Measurements from ENCODE around the gene RNF227.
A peak's percentile ranks its signal among the peaks of the same experiment; 100 is the strongest.

RNF227 gene

GRCh38 chr17:7889166-7889955, 26.7 kb downstream of the RNF227 start:
- peak; percentile 95 for FAIRE-seq

GRCh38 chr17:7888184-7888920, 27.7 kb downstream of the RNF227 start, which contains the start of gene CHD3:
TSS of gene CHD3 (plus strand) at chr17:7888789. CDS start at chr17:7889001, 212 bp downstream.
- FAIRE-seq: no peak
- no peak for DNase-seq (ENCODE audit: insufficient read length, low spot score)

More at GRCh38 chr17:7889166-7889955, 26.7 kb downstream of the RNF227 start:
- DNase-seq (ENCODE audit: insufficient read length, low spot score): peak; percentile 93

- DNase-seq (ENCODE audit: insufficient read length, low spot score): peak; percentile 92
- FAIRE-seq: peak; percentile 97
These were observed 28.5 kb downstream of the RNF227 start for GRCh38 chr17:7887482-7888183.

DNA sequence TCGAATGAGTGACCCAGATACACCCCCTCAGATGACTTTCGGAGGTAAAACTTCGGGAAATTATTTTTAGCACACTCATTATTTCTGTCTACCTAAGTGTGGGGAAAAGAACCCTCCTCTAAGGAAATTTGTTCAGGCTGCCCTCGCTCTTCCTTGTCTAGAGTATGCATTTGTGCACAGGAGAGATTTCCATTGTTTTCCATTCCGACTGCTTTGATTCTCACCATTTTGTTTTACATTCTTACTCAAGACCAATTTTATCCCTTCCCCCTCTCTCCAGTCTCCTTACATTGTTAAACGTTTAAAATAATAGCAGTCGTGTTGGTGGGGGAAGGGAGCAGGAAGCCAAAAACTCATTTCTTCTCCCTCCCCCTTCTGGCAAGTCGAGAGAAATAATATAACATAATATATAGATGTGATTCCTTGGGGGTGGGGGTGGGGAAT, 29.0 kb downstream of the RNF227 start:
- FAIRE-seq (no peak), DNase-seq (ENCODE audit: insufficient read length, low spot score) (peak; percentile 14)

- peak; percentile 18 for DNase-seq (ENCODE audit: insufficient read length, low spot score)
- no peak for FAIRE-seq
These were observed 29.7 kb downstream of the RNF227 start for GRCh38 chr17:7886227-7887037.

DNA sequence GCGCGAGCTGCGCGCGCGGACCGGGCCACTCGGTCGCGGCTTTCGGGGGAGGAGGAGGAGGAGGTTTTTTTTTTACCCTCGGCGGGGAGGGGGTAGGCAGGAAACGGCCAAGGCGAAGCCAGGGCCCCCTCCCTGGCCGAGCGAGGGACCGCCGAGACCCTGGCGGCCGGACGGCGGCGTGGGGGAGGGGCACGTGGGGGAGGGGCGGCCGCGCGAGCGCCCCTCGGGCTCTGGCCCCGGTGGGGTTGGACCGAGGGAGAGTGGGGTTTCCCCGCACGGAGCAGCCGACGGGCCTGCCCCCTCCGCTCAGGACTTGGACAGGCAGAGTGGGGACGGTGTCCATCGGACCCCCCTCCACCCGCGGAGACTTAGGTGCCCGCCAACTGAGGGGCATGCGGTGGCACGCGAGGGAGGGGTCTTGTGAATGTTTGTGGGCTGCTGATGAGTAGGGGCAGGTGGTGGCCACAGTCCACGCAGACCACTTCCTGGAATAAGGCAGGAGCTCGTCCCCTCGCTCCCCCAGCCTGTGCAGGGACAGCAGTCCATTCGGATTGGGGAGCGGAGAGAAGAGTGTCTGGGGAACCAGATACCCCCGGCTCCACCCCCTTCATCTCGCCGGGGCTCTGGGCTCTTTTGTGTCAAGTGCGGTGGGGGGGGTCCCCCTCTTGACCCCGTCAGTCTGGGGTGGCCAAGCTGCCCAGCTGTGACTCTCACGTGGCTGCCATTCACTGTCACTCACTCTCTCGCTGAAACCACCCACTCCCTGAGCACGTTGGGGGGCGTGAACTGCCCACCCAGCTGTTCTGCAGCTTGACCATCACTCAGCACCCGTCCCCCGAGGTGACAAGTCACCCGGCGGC, 30.5 kb downstream of the RNF227 start:
- FAIRE-seq (peak; percentile 89), DNase-seq (ENCODE audit: insufficient read length, low spot score) (peak; percentile 73)

DNA sequence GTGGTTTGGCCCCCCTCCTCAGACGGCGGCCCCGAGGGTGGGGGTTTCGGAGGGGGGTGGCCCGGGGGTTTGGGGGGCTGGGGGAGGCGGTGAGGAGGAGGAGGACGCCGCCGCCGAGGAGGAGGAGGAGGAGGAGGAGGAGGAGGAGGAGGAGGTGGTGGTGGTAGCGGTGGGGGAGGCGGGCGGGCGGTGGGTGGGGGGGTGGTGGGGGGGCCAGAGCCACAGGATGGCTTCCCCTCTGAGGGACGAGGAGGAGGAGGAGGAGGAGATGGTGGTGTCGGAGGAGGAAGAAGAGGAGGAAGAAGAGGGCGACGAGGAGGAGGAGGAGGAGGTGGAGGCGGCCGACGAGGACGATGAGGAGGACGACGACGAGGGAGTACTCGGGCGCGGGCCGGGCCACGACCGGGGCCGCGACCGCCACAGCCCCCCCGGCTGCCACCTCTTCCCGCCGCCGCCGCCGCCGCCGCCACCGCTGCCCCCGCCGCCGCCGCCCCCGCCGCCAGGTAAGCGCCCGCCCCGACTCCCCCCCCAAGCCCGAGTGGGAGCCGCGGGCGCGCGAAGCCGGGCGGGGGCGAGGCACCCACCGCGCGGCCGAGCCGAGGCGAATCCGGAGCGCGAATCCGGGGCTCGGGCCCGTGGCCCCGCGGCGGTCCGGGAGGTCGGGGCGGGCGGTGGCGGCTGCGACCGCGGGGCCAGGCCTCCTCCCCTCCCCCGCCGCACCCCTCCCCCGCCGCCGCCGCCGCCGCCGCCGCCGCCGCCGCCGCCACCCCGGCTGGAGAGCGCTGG, 31.3 kb downstream of the RNF227 start:
- FAIRE-seq (no peak), DNase-seq (ENCODE audit: insufficient read length, low spot score) (peak; percentile 11)

DNA sequence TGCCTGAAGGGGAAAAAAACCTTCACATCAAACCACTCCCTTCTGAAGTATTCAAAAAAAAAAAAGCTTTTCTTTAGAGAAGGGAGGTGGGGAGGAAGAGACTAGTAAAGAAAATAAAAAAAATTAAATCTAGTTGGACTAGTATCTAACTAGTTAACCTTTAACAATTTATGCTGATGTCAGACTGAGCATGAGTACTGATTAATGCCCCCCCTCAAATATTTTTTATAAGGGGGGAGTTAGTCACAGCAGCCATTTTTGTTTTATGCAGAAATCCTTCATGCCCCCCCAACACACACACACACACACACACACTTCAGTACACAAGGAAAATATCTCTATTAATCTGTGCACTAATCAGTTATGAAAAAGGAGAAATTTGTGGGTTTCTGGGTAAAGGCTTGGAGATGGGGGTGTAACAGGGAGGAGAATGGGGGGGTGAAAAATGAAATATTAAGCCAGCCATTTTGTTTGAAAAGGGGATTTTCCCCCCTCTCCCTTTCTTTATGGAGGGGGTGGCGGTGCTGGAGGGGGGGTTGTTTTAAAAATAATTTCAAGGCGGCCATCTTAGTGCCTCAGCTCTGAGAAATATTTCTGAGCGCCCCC, 32.2 kb downstream of the RNF227 start:
- no peak for FAIRE-seq
- DNase-seq (ENCODE audit: insufficient read length, low spot score): peak; percentile 13

DNA sequence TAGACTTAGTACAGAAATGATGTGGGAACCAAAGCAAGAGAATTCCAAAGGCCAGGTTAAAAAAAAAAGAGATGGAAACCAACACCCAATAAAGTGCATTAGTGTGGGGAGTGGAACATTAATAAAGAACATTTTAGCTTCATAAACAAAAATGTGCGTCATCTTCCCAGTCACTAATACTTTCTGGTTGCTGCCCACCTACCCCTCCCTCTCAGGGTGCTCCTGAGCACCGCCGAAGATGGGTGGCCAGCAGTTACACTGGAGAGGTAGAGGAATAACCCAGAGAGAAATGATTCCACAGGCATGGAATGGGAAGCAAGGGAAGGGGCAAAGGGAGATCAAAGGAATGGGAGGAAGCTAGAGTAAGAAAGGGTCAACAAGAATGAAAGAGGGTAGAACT, 33.5 kb downstream of the RNF227 start:
- FAIRE-seq (no peak), DNase-seq (ENCODE audit: insufficient read length, low spot score) (no peak)

DNA sequence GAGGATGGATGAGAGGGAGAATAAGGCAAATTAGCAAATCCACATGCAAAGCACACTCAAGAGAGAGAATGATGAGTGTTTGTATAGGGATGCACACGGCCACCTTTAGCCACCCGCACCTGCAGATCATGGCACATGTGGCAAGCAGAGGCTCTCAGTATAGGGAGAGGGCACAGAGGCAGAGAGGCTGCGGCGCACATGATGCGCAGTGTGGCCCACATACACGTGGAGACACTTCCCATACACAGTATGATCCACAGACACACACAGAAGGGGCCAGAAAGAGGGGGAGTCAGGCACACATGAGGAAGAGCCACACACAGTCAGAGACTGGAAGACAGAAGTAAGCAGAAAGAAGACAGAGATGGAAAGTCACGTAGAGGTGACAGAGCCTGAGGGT, 34.0 kb downstream of the RNF227 start:
- DNase-seq (ENCODE audit: insufficient read length, low spot score): no peak
- FAIRE-seq: peak; percentile 49

DNA sequence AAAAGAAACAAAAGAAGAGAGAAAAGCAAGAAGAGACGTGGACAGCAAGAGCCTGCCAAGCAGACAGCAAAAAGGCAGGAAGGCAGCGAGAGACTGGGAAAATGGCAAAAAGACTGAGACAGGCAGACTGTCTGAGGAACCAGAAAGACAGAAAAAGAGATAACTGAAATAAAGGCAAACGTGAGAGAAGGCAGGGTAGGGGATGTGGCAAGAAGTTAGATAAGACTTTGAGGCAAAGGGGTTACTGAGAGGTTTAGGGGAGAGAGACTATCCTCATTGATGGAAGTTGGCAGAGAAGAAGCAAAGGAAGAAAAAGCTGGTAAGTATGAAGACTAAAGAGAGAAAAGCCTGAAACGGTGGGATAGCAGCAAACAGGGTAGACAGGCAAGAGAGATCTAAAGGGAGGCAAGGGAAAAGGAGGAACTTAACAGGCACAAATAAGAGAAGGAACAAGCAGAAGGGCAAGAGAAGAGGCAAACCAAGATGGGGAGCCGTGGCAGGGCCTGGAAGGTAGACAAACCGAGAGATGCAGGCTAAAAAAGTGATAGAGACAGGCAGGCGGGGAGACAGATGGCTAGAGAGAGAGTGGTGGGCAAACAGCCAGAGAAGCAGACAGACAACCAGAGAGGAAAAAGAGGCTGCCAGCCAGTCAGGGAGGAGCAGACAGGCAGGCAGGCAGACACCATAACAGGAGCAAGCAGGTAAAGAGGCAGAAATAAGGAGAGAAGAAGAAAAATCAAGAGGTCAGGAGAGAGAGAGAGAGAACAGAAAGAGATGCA, 34.6 kb downstream of the RNF227 start:
- no peak for DNase-seq (ENCODE audit: insufficient read length, low spot score)

DNA sequence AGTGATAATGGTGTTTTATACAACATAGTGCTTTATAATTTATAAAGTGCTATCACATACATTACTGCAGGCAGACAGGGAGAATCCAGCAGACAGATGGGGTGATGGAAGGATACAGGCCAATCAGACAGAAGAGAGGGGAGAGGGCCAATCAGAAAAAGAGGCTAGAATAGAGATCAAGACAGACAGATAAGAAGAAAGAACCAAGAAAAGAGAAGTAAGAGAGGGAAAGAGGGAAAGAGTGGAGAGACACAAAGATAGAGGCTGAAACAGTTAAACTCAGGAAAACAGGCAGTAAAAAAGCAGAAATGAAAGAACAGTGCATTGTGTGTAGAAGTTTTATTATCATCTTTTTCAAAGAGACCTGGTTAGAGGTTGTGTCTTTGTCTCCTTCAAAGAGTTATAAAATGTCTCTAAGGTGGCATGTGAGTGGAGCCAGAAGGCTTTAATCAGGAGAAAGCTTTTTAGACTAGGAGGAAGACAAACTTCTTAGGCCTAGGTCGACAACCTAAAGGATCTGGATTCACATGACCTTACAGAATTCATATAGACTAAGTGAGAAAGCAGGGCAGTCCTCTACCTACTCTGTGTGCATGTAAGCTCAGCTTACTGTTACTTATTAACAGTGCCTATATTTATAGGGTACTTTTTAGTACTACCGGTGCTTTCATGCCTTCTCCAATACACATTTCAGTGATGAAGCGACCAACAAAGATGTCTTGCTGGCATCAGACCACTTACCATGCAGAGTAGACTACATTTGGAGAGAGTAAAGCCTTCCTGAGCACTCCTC, 35.8 kb downstream of the RNF227 start:
- DNase-seq (ENCODE audit: insufficient read length, low spot score): no peak
- no peak for FAIRE-seq

More for the DNA sequence above, 34.6 kb downstream of the RNF227 start:
- no peak for FAIRE-seq

DNA sequence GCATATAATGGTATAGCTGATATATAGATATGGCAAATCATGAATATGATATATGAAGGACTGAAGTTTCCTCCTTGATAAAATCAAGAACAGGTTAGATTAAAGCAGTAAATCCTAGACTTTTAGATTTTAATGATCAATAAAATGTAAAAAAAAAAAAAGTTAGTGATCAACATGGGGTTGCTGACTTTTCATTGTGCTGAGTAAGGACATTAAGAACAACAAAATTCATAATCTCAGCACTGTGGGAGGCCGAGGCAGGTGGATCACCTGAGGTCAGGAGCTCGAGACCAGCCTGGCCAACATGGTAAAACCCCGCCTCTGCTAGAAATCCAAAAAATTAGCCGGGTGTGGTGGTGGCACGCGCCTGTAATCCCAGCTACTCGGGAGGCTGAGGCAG, 37.9 kb downstream of the RNF227 start:
- FAIRE-seq (no peak), DNase-seq (ENCODE audit: insufficient read length, low spot score) (no peak)

DNA sequence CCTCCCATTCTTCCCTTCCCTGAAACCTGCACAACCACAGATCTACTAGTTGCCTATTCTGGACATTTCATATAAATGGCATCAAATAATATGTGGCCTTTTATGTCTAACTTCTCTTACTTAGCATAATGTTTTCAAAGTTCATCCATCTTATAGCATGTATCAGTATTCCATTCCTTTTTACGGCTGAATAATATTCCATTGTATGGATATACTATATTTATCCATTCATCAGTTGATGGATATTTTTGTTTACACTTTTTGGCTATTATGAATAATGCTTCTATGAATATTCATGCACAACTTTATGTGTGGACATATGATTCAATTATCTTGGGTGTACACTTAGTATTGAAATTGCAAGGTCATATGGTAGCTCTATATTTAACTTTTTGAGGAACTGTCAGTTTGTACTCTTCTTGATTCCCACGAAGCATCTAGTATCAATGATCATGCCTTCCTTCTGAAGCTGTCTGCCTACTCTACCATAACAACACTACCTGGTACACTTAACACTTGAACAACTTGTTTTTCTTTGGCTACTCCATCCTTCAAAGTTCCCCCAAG, 40.2 kb downstream of the RNF227 start:
- FAIRE-seq (no peak), DNase-seq (ENCODE audit: insufficient read length, low spot score) (no peak)

- FAIRE-seq (no peak), DNase-seq (ENCODE audit: insufficient read length, low spot score) (no peak)
These were observed 43.0 kb downstream of the RNF227 start for GRCh38 chr17:7873051-7873450.

DNA sequence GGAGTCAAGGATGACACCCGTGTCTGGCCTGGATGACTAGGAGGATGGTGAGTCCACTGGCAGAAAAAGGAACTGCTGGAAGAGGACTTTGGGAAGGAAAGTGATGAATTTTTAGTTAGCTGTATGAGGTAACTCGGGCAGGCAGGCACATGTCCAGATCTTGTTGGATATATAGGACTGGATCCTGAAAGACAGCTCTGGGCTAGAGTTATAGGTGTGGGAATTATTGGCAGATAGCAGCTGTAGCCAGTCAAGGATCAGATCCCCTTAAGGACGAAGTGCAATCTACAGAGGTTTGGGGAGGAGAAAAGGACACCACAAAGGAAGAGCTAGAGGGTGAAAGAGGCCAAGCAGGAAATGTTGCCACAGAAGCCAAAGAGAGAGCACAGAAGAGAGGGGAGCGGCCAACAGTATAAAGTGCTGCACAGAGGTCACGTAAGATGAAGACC, 48.2 kb downstream of the RNF227 start:
- DNase-seq (ENCODE audit: insufficient read length, low spot score): no peak
- FAIRE-seq: no peak
